Lower leg skin (tissue), 3 donors: ENCODE results near the gene IRF8.

Source experiments
- POLR2A ChIP-seq, 2 donors: fragments of 450-650 bp; IDR thresholded peaks; one replicate each; pipeline ENCODE4 v1.6.1; 2016 to 2017; ENCODE audit warnings: antibody characterized with exemption in 2 of 2, mild to moderate bottlenecking in 1 of 2, moderate library complexity in 1 of 2
- TF ChIP-seq, protein P1 (sequence below), 3 donors: fragments of 450-650 bp; IDR thresholded peaks; one replicate each; pipeline ENCODE4 v1.5.1; 2016; ENCODE audit warnings: antibody characterized with exemption in 3 of 3, mild to moderate bottlenecking in 3 of 3, moderate library complexity in 2 of 3

DNA sequence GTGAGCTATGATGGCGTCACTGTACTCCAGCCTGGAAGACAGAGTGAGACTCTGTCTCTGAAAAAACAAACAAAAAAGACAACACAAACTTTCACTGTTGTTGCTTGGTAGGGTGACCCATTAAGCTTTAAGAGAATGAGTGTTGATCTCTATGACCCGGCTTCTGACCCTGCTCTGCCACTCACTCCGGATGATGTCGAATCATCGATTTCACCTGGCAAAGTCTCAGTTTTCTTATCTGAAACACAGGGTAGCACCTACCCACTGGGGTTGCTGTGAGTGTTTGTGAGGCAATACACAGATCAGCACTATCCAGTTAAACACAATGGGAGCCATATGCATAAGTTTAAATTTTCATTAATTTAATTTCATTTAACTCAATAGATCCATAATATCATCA, 20.6 kb upstream of the IRF8 start:
- TF ChIP-seq, protein P1, sequence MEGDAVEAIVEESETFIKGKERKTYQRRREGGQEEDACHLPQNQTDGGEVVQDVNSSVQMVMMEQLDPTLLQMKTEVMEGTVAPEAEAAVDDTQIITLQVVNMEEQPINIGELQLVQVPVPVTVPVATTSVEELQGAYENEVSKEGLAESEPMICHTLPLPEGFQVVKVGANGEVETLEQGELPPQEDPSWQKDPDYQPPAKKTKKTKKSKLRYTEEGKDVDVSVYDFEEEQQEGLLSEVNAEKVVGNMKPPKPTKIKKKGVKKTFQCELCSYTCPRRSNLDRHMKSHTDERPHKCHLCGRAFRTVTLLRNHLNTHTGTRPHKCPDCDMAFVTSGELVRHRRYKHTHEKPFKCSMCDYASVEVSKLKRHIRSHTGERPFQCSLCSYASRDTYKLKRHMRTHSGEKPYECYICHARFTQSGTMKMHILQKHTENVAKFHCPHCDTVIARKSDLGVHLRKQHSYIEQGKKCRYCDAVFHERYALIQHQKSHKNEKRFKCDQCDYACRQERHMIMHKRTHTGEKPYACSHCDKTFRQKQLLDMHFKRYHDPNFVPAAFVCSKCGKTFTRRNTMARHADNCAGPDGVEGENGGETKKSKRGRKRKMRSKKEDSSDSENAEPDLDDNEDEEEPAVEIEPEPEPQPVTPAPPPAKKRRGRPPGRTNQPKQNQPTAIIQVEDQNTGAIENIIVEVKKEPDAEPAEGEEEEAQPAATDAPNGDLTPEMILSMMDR (IDR thresholded peaks at IDR 0.05): no peak
- no peak for TF ChIP-seq POLR2A (IDR thresholded peaks at IDR 0.05)
